Peyer's patch (tissue), 4 donors: ENCODE data around the gene CD81.

Experiments used
- CTCF ChIP-seq, 6 experiments: fragments of 450-650 bp in 4 of 6; fragments of 200-600 bp in 2 of 6; sonication (generic) in 1 of 6; IDR thresholded peaks; one replicate each; pipeline ENCODE4 v1.5.1; 2017 to 2019; ENCODE audit warnings: antibody characterized with exemption in 6 of 6, mild to moderate bottlenecking in 3 of 6, moderate library complexity in 1 of 6
- POLR2A ChIP-seq, 2 donors: fragments of 450-650 bp; IDR thresholded peaks; one replicate each; pipeline ENCODE4 v1.5.1; 2017; ENCODE audit warnings: antibody characterized with exemption in 2 of 2, mild to moderate bottlenecking in 2 of 2, moderate library complexity in 2 of 2

- TF ChIP-seq POLR2A (IDR thresholded peaks at IDR 0.05) = no peak
- no peak for TF ChIP-seq CTCF (IDR thresholded peaks at IDR 0.05)
These were observed 3.3 kb downstream of the CD81 start for GRCh38 chr11:2380396-2380795.
